HG02938 (cell line): Measurements from ENCODE around the gene C11orf97.
"Not testable (repeated sequence)": the region's sequence is repeated elsewhere in the genome, so short reads cannot be mapped to it uniquely, and the experiment has no call there.

Experiments used
- ATAC-seq: cut with Tn5 transposase; IDR thresholded peaks from one replicate; pipeline ENCODE4 v1.9.1; 2021; ENCODE audit warnings: mild to moderate bottlenecking, moderate library complexity; ENCODE audit not compliant: unreplicated experiment

Gene C11orf97

GRCh38 chr11:94555752-94556329 lies 43.6 kb downstream of the C11orf97 start:
- not testable (repeated sequence) for ATAC-seq

GRCh38 chr11:94557421-94557820 lies 45.2 kb downstream of the C11orf97 start:
- no peak for ATAC-seq

GRCh38 chr11:94557992-94558391 lies 45.7 kb downstream of the C11orf97 start:
- ATAC-seq, result no peak

GRCh38 chr11:94558468-94558867 lies 46.2 kb downstream of the C11orf97 start:
- ATAC-seq, result no peak

GRCh38 chr11:94558932-94559331 lies 46.7 kb downstream of the C11orf97 start:
- ATAC-seq, result no peak

- no peak for ATAC-seq
Observed at GRCh38 chr11:94559361-94559760, 47.1 kb downstream of the C11orf97 start.

- ATAC-seq, result no peak
Observed at GRCh38 chr11:94560834-94561233, 48.6 kb downstream of the C11orf97 start.

- ATAC-seq, result no peak
Observed at GRCh38 chr11:94563176-94563847, 51.1 kb downstream of the C11orf97 start.

GRCh38 chr11:94563848-94564467 lies 51.7 kb downstream of the C11orf97 start:
- ATAC-seq, result no peak

GRCh38 chr11:94567181-94567670 lies 55.0 kb downstream of the C11orf97 start, which contains the start of gene PIWIL4:
TSS of gene PIWIL4 (plus strand) at chr11:94567368. CDS start at chr11:94567519, 151 bp downstream.
- no peak for ATAC-seq

GRCh38 chr11:94568200-94568599 lies 55.9 kb downstream of the C11orf97 start:
- no peak for ATAC-seq

GRCh38 chr11:94568717-94569116 lies 56.5 kb downstream of the C11orf97 start:
- ATAC-seq, result no peak

- ATAC-seq, result not testable (repeated sequence)
Observed at GRCh38 chr11:94572975-94573374, 60.7 kb downstream of the C11orf97 start.

GRCh38 chr11:94574193-94574961 lies 62.1 kb downstream of the C11orf97 start:
- ATAC-seq, result no peak

GRCh38 chr11:94576306-94576705 lies 64.0 kb downstream of the C11orf97 start:
- no peak for ATAC-seq

GRCh38 chr11:94577841-94578240 lies 65.6 kb downstream of the C11orf97 start:
- no peak for ATAC-seq
